Measurements from ENCODE around the gene PPP1R1C.
"Not testable (repeated sequence)": the region's sequence is repeated elsewhere in the genome, so short reads cannot be mapped to it uniquely, and the experiment has no call there.

Gene PPP1R1C

DNA sequence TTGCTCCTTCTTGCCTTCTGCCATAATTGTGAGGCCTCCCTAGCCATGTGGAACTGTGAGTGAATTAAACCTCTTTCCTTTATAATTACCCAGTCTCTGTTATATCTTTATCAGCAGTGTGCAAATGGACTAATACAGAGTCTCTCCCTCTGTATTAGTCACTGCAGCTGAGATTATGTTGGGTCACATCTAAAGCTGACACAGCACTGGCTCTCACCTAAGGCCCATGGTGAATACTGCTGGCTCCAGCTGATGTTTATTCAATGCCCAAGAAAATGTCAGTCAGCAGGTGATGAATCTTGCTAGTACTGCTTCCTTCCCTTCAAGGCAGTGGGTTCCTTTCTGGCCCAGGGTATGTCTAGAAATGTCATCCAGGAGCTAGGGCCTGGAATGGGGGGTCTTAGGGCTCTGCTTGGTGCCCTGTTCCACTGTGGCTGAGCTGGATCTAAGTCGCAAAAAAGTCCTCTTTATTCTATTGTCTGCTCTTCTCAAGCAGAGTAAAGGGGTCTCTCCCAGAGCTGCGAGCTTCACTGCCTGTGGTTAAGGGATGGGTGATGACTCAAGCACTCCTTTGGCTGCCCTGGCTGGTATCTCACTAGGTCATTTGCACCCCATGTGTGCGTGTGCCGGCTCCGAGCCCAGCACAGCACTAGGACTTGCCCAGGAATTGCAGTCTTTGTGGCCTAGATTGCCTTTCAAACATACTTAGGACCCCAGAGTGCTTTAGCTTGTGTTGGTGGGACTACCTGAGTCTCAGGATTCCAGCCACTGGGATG lies 29.9 kb downstream of the PPP1R1C start:
- DNase-seq, result no peak

DNA sequence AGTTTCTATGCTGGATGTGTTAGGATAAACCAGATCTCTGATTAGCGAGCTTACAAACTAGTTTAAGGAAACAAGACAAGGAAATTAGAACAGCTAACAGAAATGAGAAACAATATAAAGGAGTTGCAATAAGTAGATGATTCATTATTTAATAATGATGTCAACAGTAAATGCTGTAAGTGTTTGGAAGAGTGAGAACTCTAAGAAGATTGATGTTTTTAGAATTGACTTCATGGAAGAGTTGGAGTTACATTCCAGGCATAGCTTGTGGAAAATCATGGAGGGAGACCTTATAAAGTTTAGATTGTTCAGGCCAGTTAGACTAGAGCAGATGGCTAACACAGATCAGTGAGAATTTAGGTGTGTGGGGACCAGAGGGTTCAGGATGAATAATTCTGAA lies 32.6 kb downstream of the PPP1R1C start:
- DNase-seq, result no peak

DNA sequence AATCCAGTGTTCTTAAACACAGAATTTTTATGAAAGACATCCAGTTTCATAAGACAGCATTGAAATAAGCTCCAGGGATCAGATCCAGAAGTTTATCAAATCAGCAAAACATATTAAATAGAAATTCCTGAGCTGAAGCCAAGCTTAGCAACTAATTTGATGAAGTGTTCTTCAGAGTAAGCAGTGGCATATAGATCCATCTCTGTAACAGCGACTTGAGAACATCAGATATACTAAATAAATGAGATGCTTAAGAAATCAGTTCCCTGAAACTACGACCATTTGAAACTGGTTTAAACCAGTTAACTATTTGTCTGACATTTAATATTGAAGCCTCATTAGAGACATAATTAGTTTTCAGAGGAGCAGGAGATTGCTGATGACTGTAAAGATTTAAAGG lies 34.1 kb downstream of the PPP1R1C start:
- DNase-seq, result no peak

DNA sequence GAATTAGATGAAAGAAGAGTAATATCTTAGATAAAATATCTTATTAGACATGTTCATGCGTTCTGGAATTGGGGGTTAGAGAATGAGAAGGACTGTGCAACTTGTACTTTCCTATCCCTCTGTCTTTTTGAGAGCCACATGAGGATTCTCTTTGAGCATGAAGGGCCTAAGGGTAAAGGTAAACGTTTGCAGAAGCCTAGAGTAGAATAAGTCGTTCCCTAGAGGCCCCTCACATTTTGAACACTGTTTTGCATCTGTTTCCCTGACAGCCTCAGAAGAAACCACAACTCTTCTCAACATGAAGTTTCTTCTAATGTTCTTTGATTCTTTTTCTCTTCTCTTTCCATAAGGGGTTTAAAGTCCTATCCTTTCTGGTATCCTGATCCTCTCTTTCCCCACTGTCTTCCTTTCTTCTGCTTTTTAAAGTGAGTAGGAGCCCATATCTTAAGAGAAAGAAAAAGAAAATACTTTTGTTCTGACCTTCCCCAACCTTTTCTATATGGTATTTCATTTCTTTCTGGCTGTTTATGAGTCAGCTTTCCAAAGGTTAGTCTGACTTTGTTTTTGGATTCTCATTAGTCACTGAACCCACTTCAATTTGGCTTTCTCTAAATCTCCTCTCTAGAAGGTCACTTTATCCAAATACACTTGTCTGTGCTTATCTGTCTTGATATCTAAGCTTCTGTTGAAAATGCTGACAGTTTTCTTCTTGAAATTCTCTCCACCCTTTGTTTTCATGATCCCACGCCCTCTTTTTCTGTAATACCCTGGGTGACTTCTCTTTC lies 34.8 kb downstream of the PPP1R1C start:
- DNase-seq, result no peak

DNA sequence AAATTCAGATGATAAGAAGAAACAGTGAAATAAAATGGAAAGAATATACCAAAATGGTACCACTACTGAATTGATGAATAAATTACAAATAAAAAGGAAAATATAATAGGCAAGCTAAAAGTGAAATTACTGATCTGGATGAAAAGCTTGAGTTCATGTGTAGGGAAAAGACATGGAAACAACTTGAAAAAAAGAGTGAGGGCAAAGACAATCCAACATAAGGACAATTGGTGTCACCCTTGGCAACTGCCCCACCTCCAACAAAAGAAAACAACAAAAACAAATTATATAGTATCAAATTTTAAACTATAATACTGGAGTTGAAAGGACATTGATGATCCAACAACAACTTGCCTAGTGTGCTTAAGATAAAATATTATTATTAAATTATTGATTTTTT lies 37.6 kb downstream of the PPP1R1C start:
- DNase-seq, result no peak

DNA sequence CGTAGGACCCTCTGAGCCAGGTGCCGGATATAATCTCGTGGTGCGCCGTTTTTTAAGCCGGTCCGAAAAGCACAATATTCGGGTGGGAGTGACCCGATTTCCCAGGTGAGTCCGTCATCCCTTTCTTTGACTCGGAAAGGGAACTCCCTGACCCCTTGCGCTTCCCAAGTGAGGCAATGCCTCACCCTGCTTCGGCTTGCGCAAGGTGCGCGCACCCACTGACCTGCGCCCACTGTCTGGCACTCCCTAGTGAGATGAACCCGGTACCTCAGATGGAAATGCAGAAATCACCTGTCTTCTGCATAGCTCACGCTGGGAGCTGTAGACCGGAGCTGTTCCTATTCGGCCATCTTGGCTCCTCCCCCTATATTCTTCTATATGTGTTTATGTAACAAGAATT lies 45.2 kb downstream of the PPP1R1C start:
- DNase-seq, result not testable (repeated sequence)

DNA sequence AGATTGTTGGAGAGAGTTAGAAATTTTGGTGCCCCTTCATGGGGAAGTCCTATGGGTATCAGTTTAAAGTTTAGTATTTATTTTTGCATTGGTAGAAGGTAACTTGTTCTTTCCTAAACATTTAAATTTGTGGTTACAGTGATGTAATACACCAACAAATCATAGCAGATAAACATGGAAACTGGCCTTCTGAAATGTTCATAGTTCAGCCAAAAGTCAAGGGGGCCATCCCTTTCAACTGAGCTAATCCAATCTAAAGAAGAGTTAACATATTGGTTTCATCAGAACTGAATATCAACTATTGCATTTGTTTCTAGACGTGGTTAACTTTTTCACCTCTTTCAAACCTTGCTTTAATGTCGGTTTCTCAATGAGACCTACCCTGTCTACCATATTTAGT lies 46.3 kb downstream of the PPP1R1C start:
- no peak for DNase-seq

DNA sequence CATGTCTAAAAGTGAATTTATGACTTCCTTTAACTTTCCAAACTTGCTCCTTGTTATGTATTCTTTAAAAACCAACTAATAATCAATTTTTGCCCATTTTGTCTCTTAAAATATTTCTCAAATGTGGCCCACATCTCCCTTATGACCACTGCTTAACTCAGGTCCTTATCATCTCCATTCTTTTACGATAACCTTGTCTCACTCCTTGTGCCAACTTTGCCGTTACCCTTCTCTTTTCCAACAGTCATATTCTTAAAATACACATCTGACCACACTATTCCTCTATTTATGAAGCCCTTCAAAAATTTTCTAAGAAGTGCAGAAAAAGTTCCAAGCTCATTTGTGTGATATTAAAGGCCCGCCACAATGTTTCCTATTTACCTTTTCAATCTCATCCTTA lies 47.8 kb downstream of the PPP1R1C start:
- DNase-seq, result no peak

DNA sequence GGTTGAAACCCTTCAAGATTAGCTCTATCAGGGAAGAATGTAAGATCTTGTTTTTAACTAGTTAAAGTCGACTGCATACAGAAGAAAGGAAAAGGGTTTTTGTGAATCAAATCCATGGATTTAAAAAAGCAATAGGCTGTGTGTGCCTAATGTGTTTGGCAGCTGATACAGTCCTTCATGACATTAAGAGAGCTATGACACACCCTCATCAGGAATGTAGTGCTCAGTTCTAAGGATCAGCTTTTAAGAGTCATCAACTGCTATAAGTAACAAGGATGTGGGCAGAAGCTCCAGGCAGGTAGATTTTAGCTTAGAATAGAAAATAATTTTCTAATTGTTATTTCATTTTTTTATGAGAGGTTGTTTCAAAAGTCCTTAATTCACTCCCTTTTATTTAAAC lies 52.9 kb downstream of the PPP1R1C start:
- DNase-seq, result no peak

DNA sequence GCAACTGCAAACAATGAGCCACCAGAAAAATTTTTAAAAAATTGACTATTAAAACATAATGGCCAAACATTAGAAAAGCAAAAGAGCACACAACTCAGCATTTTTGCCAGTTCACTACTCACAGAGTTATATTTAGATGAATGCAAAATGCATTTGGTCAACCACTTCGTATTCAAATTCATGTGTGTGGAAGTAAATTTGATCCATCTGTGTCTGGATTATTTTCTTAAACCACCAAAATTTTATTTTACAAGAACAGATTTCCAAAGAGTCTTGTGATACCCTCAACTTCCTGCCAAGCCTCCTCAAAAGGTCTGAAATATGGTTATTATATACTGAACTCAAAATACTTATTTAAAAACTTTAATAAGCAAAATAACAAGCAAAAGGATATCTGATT lies 57.4 kb downstream of the PPP1R1C start:
- no peak for DNase-seq

DNA sequence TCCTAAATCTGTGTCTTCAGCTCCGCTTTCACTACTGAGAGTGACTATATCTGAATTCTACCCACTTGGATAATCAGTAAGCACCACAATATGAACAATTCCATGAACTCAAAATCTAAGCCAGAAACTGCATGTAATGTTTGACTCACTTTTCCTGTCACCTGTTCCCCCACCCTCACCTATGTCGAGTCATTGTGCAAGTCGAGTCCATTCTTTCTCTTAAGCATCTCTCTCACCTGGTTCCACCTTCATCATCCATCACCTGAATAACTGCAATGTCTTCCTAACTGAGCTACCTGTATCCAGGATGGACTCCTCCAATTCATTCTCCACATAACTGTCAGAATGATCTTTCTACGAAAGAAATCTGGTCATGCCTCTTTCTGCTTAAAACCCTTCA lies 58.2 kb downstream of the PPP1R1C start:
- no peak for DNase-seq

DNA sequence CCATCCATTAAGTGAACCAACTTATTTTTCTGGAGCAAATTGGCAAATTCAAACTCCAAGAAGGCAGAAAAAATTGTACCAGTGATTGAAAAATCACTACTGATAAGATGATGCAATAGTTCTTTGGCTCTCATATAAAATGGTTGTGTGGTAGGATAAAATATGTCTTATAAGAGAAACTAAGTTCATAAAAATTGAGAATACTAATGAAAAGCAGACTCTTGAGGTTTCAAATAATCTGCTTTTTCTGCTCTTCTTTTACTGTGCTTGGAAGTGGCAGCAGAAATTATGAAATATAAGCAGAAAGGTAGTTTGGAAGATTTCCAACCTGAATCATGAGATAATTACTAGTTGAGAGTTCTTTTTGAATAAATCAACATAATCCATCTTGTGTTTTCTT lies 61.9 kb downstream of the PPP1R1C start:
- DNase-seq, result no peak

DNA sequence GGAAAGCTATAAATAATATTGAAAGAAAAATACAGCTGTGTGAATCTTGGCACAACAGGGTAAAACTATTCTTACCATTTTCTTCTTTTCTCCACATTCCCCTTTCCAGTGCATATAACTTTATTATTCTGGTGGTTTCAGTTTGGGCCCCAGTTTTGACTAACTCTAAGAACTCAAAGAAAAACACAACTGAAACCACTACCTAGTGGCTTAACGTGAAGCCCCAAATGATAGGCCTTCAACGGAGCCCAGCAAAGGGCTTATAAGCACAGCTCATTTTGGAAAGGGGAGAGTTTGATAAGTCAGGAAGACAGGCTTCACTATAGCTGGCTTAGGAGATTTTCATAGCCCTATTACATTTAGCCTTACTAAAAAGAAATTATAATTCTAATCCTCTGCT lies 62.4 kb downstream of the PPP1R1C start:
- no peak for DNase-seq

DNA sequence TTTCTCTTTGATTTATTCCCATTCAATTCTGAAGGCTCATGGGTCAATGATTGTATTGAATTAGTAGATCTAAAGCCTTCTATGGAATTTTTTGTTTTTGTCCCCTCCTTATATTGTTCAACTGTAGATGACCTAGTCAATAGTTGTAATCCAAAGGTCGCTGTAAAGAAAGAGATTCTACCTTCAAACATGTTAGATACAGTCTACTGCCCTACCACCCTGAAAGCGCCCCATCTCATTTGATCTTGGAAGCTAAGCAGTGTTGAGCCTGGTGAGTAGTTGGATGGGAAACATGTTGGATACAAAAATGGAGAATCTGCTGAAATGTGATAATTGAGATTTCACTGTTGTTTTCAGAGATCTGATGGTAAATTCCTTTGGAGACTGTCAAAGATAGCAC lies 63.0 kb downstream of the PPP1R1C start:
- no peak for DNase-seq

DNA sequence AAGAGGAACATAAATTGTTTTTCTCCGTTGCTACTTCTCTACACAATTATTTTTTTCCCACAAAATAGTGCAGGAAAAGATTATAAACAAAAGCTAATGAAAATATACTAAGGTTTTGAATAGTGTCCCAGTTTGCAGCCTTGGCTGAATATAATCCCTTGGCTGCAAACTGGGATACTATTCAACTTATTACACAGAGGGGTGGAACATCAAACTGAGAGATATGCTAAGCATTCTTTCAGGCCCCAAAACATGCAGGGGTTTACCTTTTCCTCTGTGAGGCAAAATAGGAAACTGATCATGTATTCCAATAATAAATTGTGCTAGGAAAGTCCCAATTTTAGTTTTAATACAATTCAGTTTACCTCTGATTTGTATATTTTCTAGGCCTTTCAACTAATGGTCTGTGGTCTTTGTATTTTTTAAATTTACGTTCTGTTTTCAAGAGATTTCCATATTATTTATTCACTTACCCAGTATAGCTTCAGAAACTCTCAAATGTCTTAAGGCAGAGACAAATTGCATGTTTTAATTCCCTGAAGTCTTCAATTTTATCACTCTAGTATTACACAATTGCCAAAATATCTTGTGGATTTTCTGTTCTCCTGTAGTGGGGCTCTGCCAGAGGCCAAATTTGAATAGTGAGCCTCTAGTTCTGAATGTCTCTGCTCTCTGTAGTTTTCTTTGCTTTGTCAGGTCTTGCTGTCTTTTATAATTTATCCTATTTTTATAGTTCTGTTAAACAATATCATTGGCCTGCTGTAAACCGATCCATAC lies 63.9 kb downstream of the PPP1R1C start:
- DNase-seq, result no peak

DNA sequence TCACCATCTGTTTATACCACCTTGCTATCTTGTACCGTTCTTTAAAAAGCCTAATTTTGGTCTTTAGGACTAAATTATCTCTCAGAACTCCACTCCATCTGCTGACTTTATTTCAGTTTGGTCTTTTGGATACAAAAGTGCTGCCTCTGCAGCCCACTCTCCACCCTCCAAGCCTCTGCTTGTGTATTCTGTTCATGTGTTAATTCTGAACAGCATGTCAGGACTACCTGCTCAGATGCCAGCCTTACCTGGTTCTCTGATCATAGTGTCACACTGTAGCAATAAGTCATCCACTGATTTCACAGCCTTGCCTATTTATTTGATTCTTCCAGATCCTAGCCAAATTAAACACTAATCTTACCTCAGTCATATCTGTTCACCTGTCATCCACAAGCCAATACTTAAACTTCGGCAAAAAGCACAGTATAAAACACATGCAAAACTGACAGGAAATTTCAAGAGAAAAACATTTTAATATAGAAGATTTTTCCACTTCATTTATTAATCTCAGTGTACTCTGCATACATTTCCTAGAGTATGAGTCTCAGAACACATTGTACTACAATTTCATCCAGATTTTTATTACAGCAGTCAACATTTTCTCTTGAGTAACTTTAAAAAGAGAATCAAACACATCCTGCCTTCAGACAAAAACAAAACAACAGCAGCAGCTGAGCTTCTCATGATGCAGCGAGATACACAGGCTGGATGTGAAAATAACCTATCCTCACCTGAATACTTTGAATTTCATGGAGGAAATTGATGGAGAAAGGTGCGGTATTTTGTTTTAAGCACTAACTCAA lies 64.9 kb downstream of the PPP1R1C start:
- DNase-seq, result no peak

DNA sequence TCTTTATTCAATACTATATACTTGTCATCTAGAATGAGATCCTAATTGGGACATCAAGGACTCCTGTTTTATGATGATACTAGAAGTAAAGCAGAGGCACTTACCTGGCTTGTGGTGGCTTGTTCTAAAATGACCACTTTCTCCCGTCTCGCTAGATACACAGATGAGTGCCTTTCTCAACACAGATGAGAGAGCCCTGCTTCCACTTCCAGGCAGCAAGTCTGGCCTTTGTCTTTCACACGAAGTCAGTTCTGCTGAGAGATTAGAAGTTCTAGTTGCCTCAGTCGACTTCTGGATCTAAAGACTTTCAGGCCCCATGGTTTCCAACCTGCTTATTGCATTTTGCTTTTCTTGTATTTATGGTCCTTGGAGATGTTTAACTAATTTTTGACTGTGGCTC lies 70.3 kb downstream of the PPP1R1C start:
- DNase-seq, result no peak

DNA sequence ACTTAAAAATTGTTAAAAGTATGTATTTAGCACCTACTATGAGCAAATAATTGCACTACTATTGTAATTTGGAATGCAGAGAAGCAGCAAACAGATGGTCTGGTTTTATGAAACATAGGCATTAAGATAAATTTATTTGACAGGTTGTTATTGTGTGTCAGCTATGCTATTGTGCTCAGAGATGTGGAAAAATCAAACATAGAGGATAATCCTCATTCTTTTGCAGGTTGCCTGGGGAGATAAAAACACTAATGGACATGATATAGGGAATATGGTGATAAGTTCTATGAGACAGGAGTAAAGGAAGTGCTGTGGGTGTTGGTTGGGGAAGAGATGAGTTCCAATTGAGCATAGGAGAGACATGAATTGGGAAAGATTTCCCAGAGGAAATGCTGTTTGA lies 71.3 kb downstream of the PPP1R1C start:
- no peak for DNase-seq

DNA sequence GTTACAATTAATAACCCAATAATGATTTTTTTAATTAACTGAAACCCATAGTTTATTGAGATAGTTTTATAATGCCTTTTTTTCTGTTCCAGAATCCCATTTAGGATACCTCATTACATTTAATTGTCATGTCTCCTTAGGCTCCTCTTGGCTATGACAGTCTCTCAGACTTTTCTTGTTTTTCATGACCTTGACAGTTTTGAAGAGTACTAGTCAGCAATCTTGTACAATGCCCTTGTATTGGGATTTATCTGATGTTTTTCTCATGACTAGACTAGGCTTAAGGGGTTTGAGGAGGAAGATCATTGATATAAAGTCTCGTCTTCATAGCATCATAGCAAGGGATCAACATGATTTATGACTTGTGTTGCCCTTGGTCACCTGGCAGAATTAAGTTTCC lies 72.4 kb downstream of the PPP1R1C start:
- no peak for DNase-seq

DNA sequence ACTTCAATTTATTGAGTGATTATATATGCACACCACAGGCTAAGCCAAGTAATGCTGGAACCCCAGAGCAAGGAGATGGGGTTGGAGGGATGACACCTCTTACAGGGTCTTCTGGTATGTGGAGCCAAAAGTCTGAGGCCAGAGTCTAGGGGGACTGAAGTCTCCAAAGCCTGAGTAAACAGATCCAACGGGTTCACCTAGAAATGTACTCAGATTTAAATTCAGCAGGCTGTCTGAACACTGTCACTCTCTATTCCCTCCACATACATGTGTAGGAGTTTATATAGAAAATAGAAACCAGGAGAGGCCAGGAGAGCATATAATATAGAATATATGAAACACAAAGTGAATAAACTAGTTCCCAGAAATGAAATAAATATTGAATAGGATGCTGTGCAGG lies 76.1 kb downstream of the PPP1R1C start:
- DNase-seq, result no peak

DNA sequence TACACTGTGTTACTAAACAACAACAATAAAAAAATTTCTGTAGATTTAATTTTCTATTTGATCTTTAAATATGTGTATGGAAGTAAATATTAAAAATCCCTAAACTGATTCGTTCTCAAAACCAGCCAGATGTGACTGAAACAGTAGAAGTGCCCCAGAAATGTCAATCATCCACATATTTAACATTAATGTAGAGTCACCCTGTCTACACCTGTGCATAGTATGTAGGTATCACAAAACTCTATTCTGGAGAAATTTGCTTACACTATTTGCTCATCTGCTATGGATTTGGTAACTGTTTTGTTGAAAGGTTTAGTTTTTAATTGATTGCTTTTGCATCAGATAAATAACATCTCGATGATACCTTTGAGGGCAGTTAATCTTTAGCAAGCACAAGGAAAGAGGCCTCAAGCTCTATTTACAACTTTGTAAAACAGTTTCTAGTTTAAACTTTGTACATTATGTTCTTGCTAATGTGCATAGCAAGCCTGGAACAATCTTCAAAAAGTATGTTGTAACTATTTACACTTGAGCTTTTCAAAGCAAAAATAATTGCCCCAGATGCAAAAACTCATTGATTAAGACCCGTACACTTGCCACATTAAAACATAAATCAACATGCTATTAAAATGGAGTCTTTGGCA lies 76.8 kb downstream of the PPP1R1C start:
- DNase-seq, result no peak

DNA sequence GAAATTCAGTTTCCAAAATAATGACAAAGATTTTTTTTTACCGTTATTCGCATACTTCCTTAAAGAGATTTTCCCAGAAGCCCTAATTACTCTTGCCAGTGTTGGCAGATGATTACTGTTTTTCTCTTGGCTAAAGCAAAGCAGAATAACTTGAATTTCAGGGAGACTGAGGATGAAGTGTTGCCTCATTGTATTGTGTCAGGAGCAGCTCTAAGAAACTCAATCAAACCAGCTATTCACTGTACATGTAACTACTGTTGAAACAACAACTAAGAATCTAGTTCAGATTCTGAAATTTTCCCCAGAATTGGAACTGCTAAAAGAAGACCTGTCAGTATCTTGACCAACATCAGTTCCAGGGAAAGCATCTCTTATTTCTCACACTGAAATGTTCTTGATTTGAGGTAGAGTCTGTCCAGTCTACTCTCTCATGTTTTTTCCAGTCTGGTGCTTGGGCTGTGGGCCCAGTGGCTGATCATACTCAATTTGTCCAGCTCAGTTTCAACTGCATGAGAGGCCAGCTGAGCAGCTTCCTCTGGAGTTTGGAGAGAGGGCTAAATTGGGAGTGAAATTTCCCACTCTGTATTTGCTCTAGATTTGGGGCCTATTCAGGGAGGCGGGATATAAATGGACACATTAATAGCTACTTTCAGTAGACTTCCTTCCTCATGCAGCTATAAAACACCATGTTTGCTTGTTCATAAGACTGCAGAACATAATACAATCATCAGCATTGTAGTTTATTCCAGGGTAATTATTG lies 78.5 kb downstream of the PPP1R1C start:
- no peak for DNase-seq
